ENCODE measurements around the gene DCAF11. TPM values are rescaled to one million over a fixed set of nuclear protein-coding genes. Genes with fewer than 3 reads are reported as not detected.
A peak's percentile ranks its signal among the peaks of the same experiment; 100 is the strongest.

Gene DCAF11
- 100 to 1,000 TPM in 1 of 2 donors, 10 to 100 TPM in 1; 89.2 to 106 TPM for total RNA-seq

- Histone ChIP-seq H3K9ac (ENCODE audit: low read depth in 2 of 2, low read length in 2 of 2) (peak within 1 kb of the TSS; percentile 90 to 100), H3K4me3 (peak within 1 kb of the TSS; percentile 80), H3K4me1 (peaks cover 6% of the 10 kb centered on the region), H3K27me3 (no peaks in the 10 kb centered on the region), H3K27ac (peak within 1 kb of the TSS; percentile 98), H3K9me3 (no peaks in the 10 kb centered on the region), H3K36me3 (peaks cover 14% of the 10 kb centered on the region)
- DNase-seq: peak; percentile 99
- intact Hi-C loops (cut with DNase I): loop anchor here (2.0 kb wide), 1 partner anchor 26 kb away; the partner anchor contains the start of gene EMC9
- no peak for TF ChIP-seq CTCF (IDR thresholded peaks at IDR 0.05)
These were observed at the start of gene DCAF11, which contains the start of gene NRL for GRCh38 chr14:24114532-24115421. DCAF11 (plus strand) TSS chr14:24114777; CDS start chr14:24115595, 818 bp downstream. NRL (minus strand) TSS chr14:24114949; CDS start chr14:24082848, 32,101 bp downstream.

- H3K4me1 ChIP-seq: peaks cover 6% of the 10 kb centered on the region
- no peak overlapping the region for H3K9ac ChIP-seq (ENCODE audit: low read depth in 2 of 2, low read length in 2 of 2)
- H3K9me3 ChIP-seq: no peaks in the 10 kb centered on the region
- no peak overlapping the region for H3K4me3 ChIP-seq
- no peaks in the 10 kb centered on the region for H3K27me3 ChIP-seq
- H3K27ac ChIP-seq: no peak overlapping the region
- TF ChIP-seq CTCF (IDR thresholded peaks at IDR 0.05): no peak
- intact Hi-C loops (cut with DNase I): no loop called here
- DNase-seq: no peak
- H3K36me3 ChIP-seq: no peaks in the 10 kb centered on the region
These were observed 49.7 kb upstream of the DCAF11 start for GRCh38 chr14:24064856-24065255.

GRCh38 chr14:24065408-24065807 is 49.2 kb upstream of the DCAF11 start:
- Histone ChIP-seq H3K4me1 (peaks cover 6% of the 10 kb centered on the region), H3K36me3 (no peaks in the 10 kb centered on the region), H3K4me3 (no peak overlapping the region), H3K27me3 (no peaks in the 10 kb centered on the region), H3K27ac (no peak overlapping the region), H3K9ac (ENCODE audit: low read depth in 2 of 2, low read length in 2 of 2) (no peak overlapping the region), H3K9me3 (no peaks in the 10 kb centered on the region)
- no peak for TF ChIP-seq CTCF (IDR thresholded peaks at IDR 0.05)
- intact Hi-C loops (cut with DNase I): no loop called here
- no peak for DNase-seq

DNA sequence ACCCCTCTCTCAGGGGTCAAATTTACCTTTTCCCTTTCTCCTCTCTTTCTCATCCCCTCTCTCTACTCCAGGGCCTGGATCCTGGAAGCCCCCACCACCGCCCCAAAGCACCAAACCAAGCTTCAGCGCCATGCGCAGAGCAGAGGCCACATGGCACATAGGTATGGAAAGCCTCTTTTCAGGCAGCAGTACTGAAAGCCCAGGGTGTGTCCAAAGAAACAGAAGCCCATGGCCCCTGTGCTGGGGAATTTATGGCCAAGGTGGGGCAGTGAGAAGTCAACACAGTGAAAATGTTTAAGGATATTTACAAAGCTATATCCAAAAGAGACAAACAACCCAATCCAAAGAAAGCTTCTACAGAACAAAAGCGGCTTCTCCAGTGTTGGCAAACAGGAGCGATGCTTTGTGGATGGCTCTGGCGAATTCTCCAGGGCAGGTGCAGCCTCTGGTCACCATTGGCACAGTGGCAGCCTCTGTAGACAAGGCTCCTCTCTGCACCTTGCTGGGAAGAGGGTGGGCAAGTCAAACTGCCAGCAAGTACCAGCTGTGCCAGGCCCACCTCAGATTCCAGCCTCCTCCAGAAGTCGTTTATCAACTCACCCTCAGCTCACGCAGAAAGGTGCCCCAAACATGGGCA is 48.0 kb upstream of the DCAF11 start:
- intact Hi-C loops (cut with DNase I): no loop called here
- Histone ChIP-seq H3K9ac (ENCODE audit: low read depth in 2 of 2, low read length in 2 of 2) (peak overlapping the region in 1 of 2 donors; percentile 49), H3K27me3 (no peaks in the 10 kb centered on the region), H3K9me3 (no peaks in the 10 kb centered on the region), H3K36me3 (no peaks in the 10 kb centered on the region), H3K27ac (peak overlapping the region; percentile 61), H3K4me1 (peaks cover 6% of the 10 kb centered on the region), H3K4me3 (no peak overlapping the region)
- peak; percentile 66 for DNase-seq
- no peak for TF ChIP-seq CTCF (IDR thresholded peaks at IDR 0.05)

DNA sequence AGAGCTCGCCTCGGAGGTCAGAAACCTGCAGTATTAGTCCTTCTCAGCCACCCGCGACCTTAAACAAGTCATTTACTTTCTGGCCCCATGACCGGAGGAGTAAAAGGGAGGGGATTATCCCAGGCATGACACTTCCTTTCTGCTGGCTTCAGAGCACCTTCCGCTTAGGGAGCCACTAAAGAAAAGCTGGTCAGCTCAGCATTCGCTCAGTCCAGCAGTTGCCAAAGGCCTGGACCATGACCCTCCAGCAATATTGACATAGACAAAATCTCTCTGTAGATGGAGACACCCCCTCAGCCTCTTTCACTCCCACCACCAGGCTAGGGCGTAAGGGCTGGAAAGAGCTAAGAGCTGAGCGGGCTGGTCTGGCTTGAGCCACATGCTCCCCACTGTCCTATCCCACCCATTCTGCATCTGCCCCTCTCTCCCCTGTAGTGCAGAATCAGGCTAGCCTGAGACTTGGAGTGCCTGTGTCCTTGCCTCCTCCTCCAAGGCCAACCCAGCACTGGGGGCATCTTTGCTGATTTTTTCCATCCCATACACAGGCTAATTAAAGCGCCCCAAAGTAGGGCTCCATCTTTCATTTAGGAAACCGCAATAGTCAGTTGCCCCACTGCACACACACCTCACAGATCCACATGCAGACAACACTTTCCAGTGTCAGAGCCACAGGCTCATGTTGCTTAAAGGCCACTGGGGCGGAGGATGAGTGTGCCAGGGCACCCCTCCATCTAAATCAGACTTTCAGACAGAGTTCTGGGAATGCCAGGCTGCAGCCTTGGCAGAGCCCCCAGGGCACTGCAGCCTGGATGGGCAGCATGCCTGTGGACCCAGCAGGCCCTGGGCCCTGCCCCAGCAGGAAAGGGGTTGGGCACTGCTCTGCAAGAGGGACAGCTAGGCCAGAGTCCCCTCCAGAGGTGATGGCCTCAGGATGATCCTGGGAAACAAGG is 47.2 kb upstream of the DCAF11 start:
- intact Hi-C loops (cut with DNase I): no loop called here
- Histone ChIP-seq H3K4me1 (peaks cover 6% of the 10 kb centered on the region), H3K9ac (ENCODE audit: low read depth in 2 of 2, low read length in 2 of 2) (peak overlapping the region in 1 of 2 donors; percentile 49), H3K36me3 (no peaks in the 10 kb centered on the region), H3K9me3 (no peaks in the 10 kb centered on the region), H3K4me3 (no peak overlapping the region), H3K27ac (peak overlapping the region; percentile 61), H3K27me3 (no peaks in the 10 kb centered on the region)
- TF ChIP-seq CTCF (IDR thresholded peaks at IDR 0.05): no peak
- no peak for DNase-seq
